8988T (cell line): ENCODE results near the gene MTHFR.

Experiments used
- DNase-seq: peaks from one replicate; pipeline ENCODE4 v3.0.0; 2011

MTHFR gene

GRCh38 chr1:11752359-11753088, 53.2 kb downstream of the MTHFR start:
- no peak for DNase-seq

DNA sequence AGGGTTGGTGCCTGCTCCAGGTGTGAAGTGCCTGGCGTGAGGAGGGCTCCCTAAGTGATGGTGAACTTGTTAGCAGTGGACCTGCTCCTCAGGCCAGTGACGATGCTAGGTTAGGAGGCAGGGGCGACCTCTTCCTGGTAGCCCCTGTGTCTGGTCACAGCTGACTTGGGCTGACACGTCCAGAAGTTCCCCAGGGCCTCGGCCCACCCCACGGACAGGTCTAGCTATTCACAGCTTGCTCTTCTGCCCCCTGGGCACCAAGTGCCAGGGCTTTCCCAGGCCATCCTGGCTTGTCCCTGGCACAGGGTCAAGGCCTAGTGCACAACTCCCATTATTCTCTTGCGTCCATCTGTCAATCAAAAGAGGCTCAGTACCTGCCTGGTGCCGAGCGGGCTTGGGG, 54.7 kb downstream of the MTHFR start:
- no peak for DNase-seq

- DNase-seq, result no peak
Measured at GRCh38 chr1:11749996-11750395, 55.8 kb downstream of the MTHFR start.

DNA sequence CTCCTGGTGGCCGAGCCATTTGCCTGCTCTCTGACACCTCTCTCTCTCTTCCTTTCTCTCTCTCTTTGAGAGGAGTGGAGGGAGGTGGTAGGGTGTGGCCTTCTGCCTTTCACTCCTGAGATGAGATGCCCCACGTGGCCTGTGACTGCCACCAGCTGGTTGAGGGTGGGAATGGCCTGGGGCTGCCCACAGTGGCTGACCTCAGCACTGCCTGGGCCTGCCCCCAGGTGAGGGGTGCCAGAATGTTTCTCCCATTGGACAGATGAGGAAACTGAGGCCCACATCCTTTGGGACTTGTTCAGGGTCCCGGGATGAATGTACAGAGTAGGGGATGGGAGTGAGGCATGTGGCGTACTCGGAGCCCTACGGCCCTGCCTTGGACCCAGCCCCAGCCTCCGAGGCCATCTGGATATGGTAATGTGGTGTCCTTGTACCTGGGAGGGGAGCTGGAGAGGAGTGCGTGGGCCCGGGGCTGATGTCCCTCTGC, 56.5 kb downstream of the MTHFR start:
- peak; percentile 86 for DNase-seq

DNA sequence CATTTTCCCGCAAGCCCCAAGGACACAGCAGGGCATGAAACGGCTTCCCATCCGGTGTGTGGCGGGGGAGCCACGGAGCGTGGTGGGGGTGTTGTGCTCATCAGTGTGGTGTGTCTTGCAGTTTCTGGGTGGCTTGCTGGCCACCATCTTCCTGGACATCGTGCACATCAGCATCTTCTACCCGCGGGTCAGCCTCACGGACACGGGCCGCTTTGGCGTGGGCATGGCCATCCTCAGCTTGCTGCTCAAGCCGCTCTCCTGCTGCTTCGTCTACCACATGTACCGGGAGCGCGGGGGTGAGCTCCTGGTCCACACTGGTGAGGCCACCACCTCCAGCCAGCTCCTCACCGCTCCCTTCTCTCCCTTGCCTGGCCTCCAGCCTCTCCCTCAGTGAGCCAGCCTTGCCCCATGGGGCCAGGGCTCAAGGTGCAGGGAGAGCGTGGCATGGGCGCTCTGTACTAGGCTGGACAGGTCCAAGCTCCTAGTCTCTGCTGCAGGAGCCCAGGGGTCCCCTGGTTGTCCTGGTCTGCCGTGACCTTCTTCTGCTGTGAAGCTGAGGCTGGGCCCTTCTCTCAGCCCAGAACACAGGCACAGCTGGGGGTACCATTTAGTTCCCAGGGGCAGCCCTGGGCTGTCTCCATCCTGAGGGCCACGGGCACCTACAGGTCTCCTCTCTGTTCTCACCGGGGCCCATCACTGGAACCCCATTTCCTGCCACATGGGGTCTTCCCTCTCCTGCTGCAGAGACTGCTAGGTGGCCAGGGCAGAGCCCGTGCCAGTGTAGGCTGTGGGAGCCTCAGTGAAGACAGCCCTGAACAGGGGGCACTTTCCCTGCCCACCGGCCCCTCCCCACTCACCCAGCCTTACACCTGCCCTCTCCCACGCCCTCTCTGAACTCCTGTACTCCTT, 57.2 kb downstream of the MTHFR start:
- DNase-seq, result no peak

GRCh38 chr1:11746795-11747487, 58.8 kb downstream of the MTHFR start:
- no peak for DNase-seq

DNA sequence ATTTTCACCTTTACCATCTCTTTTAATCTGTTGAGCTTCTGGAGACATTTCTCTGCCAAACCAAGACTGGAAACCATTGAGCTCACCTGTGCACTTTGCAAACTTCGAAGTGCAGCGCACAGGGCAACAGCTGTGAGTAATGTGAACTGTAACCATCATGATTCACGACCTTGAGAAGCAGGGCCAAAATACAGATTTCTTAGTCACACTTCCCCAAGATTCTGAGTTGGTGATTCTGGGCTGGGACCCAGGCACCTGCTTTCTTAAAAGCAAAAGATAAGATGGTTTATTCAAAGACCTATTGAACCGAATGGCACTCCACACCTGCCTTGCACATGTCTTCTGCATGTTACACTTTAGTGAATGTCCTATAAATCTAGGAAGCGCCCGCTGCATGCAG, 59.7 kb downstream of the MTHFR start:
- no peak for DNase-seq

DNA sequence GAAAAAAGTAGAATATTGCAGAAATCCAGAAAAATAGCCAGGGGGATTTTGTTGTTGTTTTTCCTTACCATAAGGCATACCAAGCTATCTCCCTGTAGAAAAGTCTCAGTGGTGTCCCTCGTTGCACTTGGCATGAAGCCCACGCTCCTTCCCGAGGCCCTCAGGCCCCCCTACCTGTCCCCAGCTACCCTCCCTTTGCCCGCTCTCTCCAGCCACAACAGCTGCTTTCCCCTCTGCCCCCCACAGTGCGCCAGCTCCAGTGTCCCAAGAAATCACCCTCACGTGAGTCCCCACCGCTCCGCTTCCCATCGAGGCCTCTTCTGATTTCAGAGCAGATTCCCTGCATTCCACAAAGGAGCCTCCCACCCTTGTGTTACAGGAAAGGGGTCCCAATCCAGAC, 61.5 kb downstream of the MTHFR start:
- DNase-seq, result no peak

- DNase-seq, result no peak
Measured at GRCh38 chr1:11741919-11742558, 63.7 kb downstream of the MTHFR start.

DNA sequence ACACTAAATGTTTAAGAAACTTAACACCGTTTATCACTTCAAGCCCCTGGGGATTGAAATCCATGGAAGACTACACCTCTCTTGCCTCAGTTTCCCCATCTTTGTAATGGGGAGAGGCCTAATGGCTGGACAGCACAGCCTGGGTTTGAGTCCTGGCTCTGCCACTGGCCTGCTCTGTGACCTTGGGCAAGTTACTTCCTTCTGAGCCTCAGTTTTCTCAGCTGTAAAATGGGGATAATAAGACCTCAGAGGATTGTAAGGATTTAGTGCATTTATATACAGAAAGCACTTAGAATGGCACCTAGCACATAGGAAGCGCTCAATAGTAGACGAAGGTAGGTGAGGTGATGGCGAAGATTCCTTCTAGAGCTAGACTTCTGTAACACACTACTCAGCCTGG, 64.3 kb downstream of the MTHFR start:
- DNase-seq, result no peak

GRCh38 chr1:11740258-11741192, 65.2 kb downstream of the MTHFR start:
- no peak for DNase-seq

GRCh38 chr1:11738783-11739182, 67.0 kb downstream of the MTHFR start:
- DNase-seq, result no peak

- no peak for DNase-seq
Measured at GRCh38 chr1:11738096-11738495, 67.7 kb downstream of the MTHFR start.

DNA sequence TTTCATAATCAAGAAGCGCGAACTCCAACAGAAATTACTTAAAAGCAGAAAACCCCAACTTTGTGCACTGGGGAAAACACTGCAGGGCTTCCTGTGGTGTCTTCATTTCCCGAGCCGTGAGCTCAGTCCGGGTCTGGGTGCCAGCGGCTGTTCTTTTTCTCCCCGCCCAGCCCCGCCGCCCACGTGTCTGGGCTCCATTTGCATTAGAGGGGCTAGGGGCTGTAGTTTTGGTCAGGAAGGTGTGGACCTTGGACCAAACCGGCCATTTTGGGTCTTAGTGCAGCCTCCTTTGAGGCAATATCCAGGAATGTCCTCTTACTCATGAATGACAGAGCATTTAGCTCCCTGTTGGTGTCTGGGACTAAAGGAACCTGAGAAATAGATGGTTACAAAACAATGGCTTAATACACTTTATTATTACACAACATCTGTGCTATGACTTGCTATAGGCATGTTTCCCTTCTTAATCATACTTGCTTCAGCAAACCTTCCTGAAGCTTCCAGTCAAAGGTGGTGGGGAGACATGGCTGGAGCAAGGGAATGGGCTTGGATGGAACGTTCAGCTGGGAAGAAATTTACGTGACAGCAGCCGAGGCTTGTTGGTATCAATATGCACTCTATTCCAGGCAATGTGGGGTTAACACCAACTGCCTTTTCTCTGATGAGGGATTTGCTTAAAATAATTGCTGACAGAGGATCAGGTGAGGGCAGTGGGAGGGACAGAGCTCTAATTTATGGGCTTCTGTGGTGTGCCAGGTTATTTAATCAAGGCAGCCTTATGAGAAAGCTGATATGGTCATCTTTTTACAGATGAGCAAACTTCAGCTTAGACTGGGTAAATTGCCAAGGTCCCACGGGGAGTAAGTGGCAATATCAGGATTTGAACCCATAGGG, 68.8 kb downstream of the MTHFR start:
- no peak for DNase-seq

DNA sequence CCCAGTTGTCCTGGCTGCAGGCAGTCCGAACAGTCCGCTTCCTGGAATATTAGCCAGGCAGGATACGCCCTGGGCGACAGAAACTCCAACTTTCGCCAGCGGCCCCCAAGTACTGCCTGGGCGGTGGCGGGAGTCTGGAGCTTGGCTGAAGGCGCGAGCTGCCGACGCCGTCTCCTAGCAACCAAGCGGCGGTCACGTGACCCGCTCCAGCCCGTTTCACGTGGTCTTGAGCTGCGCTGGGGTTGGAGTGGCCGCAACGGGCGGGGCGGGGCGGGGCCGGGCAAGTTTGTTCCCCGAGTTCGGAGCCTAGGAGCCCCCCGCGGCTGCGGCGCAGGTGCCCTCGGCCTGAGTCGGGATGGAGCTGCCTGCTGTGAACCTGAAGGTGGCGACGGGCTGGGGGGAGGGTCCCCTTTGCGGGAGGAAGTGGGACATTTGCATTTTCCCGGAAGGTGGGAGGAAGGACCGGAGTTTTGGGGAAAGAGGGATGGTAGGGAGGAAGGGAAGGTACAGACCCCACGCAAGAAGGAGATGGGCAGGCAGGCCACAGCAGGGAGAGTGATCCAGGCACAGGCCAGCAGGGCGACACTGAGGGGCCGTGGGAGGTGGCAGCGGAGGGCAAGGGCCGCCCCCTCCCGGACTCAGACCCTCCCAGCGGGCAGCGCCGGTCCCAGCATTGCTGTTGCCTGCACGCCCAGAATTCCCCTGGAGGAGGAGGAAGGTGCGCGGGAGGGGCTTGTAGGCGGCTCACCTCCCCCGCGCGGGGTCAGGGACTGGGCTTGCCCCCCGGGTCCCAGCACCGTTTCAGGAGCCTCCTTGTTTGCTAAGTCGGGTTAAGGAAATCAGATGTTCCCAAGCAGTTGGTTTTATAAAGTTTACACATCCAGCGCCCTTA, 69.7 kb downstream of the MTHFR start, which contains the start of gene AGTRAP:
AGTRAP (plus strand) TSS at position 283 of the 892 bp plus-strand sequence; CDS start at position 356, 73 bp downstream.
- peak; percentile 85 for DNase-seq
